Heart left ventricle (tissue), 13 donors: Measurements from ENCODE around the gene SDF2L1.

ENCODE experiments used
- CTCF ChIP-seq, 12 donors: fragments of 200-600 bp; sonication (generic) in 4 of 12; IDR thresholded peaks; one replicate each; pipeline versions ENCODE4 v1.5.0 to v1.8.0; 2018 to 2022; ENCODE audit warnings: antibody characterized with exemption in 12 of 12, mild to moderate bottlenecking in 5 of 12
- POLR2A ChIP-seq, 2 donors: fragments of 450-650 bp; IDR thresholded peaks; one replicate each; pipeline ENCODE4 v1.6.1; 2017; ENCODE audit warnings: antibody characterized with exemption in 2 of 2, mild to moderate bottlenecking in 2 of 2, moderate library complexity in 2 of 2
- donor health status: ischemic (EF 13 %, LVEDD 7.1; RV severe dilation, severe dysfunction).
- donor health status: DM: no; HTN: yes; CAD: no.
- donor health status: DM: no; HTN: no; CAD: no.
- donor health status: ischemic (EF 25% LVEDD 6.9; RV normal size, moderate dysfunction).
- donor health status: ischemic (EF 25% LVEDD 5.7; RV mildly dilated, moderate dysfunction).
- donor health status: ischemic (EF 35%, LVEDD 5.7; RV mildly dilated, moderate dysfunction).
- donor health status: nonischemic (EF 11% LVEDD 7.7; RV severe dilation, severe dysfunction).
- donor health status: DM: yes; HTN: yes; CAD: no.
- donor health status: PGD.
- donor health status: ischemic (EF 29% LVEDD 5.4; RV normal size, mild dysfunction).
- donor health status: nonischemic (EF 23%, LVEDD 6.1; RV moderate dilation, normal function).

- peak in 6 of 12 donors; percentile 13 to 32 (median 22) for TF ChIP-seq CTCF (IDR thresholded peaks at IDR 0.05)
- TF ChIP-seq POLR2A (IDR thresholded peaks at IDR 0.05), result no peak
These were observed 48.5 kb upstream of the SDF2L1 start for GRCh38 chr22:21593406-21594232.
